HG03432 (cell line): ENCODE results near the gene MTMR1.
A peak's percentile ranks its signal among the peaks of the same experiment; 100 is the strongest.

ENCODE experiments used
- ATAC-seq: cut with Tn5 transposase; IDR thresholded peaks from one replicate; pipeline ENCODE4 v1.9.1; 2021; ENCODE audit warnings: mild to moderate bottlenecking, moderate library complexity; ENCODE audit not compliant: unreplicated experiment

The MTMR1 gene

GRCh38 chrX:150761819-150762216 lies 68.6 kb downstream of the MTMR1 start:
- ATAC-seq, result no peak

- ATAC-seq, result no peak
Observed at GRCh38 chrX:150762258-150763165, 69.3 kb downstream of the MTMR1 start.

- ATAC-seq, result no peak
Observed at GRCh38 chrX:150763303-150763797, 70.2 kb downstream of the MTMR1 start.

GRCh38 chrX:150763810-150764209 lies 70.6 kb downstream of the MTMR1 start:
- ATAC-seq, result no peak

DNA sequence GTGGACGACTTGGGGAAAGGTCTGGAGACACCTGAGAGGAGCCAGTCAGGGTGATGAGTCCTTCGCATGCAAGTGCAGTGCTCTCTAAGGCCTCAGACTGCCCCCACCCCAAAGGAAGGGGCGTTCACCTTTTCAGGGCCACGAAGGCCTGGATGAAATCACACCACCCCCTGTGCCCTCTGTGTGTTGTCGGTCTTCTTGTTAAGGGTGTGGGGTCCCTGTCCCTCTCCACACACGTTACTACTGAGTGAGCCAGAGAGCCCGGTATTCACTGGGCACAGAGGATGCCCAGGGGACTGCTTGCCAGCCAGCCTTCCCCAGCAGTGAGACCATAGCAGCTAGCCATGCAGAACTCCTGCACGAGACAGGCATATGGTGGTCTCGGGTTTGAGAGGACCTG lies 72.0 kb downstream of the MTMR1 start:
- no peak for ATAC-seq

- no peak for ATAC-seq
Observed at GRCh38 chrX:150765782-150766350, 72.7 kb downstream of the MTMR1 start.

- ATAC-seq, result no peak
Observed at GRCh38 chrX:150766351-150767044, 73.3 kb downstream of the MTMR1 start.

DNA sequence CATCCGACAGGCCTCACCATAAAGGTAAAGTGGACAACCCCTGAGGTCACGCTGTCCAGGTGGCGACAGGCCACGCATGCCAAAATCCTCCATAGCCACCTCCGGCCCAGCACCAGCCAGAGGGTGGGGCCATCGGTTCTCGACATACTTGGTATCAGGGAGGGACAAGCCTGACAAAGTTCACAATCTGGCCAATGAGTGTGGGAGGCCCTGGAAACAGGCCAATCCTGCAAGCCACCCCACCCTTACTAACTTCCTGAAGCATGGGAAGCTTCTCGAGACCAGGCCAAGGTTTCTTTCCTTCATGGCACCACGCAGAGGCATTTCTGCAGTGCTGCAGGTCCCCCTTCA lies 73.8 kb downstream of the MTMR1 start:
- no peak for ATAC-seq

GRCh38 chrX:150767475-150768131 lies 74.4 kb downstream of the MTMR1 start:
- no peak for ATAC-seq

GRCh38 chrX:150768132-150768485 lies 74.9 kb downstream of the MTMR1 start:
- ATAC-seq, result no peak

DNA sequence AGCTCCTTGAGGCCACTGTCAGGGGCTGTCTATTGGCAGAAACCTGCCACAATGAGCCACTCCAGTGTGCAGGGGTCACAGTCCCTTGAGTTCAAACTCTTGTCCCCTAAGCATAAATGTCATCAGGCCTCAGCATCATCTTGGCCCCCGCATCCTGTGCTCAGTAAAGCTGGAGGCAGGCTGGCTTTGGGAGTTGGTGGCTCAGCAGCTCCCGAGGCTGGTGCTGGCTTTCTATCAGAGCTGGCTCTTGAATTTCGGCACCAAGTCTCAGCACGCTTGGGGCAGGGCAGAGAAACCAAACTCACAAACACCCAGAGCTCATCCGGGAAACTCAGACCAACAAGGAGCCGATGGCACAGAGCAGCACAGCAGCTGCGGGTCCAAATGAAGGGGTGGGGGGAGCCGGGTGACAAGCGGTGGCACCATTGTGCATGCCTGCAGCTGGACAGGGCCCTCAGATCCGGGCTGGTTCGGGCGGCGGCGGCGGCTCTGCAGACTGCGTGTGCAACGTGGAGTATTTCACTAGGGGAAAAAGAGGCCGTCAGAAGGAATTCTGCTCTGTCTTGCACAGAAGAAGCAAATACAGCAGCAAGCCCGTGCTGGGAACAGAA lies 75.5 kb downstream of the MTMR1 start:
- no peak for ATAC-seq

GRCh38 chrX:150769408-150769807 lies 76.2 kb downstream of the MTMR1 start:
- no peak for ATAC-seq

DNA sequence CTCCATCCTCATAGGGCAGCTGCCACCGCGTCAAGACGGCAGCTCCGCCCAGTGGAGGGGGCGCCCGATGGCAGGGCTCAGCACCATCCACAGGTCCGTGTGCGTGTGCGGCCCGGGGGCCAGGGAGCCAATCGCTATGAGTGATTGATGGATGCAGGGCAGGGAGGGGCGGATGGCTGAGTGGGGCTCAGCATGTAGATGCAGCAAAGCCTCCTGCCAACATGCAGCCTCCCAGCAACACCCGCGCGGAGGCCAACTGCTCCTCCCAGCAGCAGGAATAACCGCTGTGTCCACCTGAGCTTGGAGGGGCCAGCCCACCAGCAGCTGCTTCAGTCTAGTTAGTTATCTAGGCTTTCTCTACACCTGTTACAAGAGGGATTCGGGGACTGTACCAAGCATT lies 77.4 kb downstream of the MTMR1 start:
- ATAC-seq, result no peak

DNA sequence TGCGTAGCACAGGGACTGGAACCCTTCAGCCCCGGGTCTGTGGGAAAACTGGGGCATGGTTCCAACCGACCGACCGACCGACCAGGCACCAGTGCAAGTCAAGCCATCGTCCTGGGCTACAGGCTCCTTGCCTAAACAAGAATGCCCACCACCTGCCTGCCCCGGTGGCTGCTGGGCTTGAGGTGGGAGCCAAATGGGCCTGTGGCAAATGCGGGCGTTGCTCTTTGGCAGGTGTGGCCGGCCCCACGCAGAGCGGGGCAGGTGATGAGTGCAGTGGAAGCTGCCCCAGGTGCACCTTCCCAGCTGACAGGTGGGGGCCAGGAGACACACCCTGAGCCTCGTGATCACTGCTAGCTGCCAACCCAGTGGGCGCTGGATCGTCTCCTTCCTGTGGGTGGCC lies 77.9 kb downstream of the MTMR1 start:
- ATAC-seq, result no peak

DNA sequence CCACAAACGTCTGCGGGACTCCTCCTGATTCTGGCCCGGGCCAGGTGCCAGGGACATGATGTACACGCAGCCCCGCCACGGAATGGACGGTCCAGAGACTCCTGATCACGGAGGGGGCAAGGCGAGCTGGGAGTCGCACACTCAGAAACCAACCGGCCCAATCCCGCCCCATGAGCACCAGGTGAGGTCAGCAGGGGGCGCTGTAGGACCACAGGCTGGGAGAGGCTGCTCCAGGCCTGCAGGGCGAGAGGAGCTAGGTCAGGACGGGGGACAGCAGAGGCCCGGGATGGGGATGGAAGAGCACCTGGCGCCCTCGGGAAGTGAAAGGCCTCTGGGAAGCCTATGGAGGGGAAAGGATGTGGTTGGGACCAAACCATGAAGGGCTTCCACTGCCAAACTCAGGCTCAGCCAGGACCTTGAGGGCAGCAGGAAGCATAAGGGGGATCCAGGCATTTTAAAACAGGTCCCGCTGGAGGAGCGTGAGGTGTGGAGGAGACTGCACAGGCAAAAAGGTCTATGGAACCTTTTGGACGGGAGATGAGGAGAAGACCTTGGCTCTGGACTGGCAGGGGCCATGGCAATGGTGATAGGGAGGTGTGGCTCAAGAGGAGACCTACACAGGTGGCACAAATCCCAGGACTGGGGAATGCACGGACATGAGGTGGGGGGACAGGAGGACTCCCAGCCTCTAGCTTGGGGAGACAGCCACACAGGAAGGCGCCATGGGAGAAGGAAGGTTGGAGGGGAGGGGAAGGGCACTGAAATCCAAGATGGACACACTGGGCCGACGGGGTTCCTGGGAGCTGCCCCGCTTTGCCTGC lies 79.2 kb downstream of the MTMR1 start:
- ATAC-seq, result peak; percentile 93

- no peak for ATAC-seq
Observed at GRCh38 chrX:150773117-150773516, 79.9 kb downstream of the MTMR1 start.

- ATAC-seq, result no peak
Observed at GRCh38 chrX:150773634-150774033, 80.4 kb downstream of the MTMR1 start.

GRCh38 chrX:150774798-150775568 lies 81.8 kb downstream of the MTMR1 start:
- ATAC-seq, result no peak
